Breast epithelium (tissue), 4 donors: ENCODE data around the gene PLCXD3. TPM values are rescaled to one million over a fixed set of nuclear protein-coding genes. Genes with fewer than 3 reads are reported as not detected.

ENCODE experiments used
- DNase-seq, 2 donors: peaks; one replicate each; pipeline ENCODE4 v3.0.0-alpha.2; 2019; ENCODE audit warnings: low spot score in 2 of 2
- H3K27ac ChIP-seq, 2 donors: fragments of 200-600 bp; sonication (generic) in 1 of 2; one replicate each; pipeline ENCODE4 v1.5.1; 2016 to 2019; ENCODE audit warnings: mild to moderate bottlenecking in 1 of 2
- H3K27me3 ChIP-seq, 2 donors: fragments of 200-600 bp; sonication (generic) in 1 of 2; one replicate each; pipeline versions ENCODE4 v1.5.1 to v1.6.0; 2017 to 2019; ENCODE audit warnings: control low read depth in 1 of 2, mild to moderate bottlenecking in 1 of 2
- H3K36me3 ChIP-seq: fragments of 200-600 bp; one replicate; pipeline ENCODE4 v1.5.1; 2019
- H3K4me1 ChIP-seq, 2 donors: fragments of 200-600 bp; sonication (generic); one replicate each; pipeline ENCODE4 v1.5.1; 2016 to 2019; ENCODE audit warnings: control low read depth in 1 of 2
- H3K4me3 ChIP-seq, 3 donors: fragments of 200-600 bp; sonication (generic); 1 replicate in 2 of 3; 2 replicates in 1 of 3; pipeline ENCODE4 v1.5.1; 2016 to 2019; ENCODE audit warnings: mild to moderate bottlenecking in 3 of 3, moderate library complexity in 2 of 3
- H3K9me3 ChIP-seq, 2 donors: fragments of 200-600 bp; sonication (generic) in 1 of 2; one replicate each; pipeline ENCODE4 v1.5.1; 2016 to 2019; ENCODE audit warnings: control low read depth in 1 of 2
- POLR2A ChIP-seq: fragments of 450-650 bp; IDR thresholded peaks from one replicate; pipeline ENCODE4 v1.6.1; 2016; ENCODE audit warnings: antibody characterized with exemption, mild to moderate bottlenecking, moderate library complexity
- POLR2AphosphoS5 ChIP-seq, 3 donors: sonication (generic); formaldehyde crosslinking; IDR thresholded peaks; one replicate each; pipeline ENCODE4 v1.6.1; 2017; ENCODE audit warnings: antibody characterized with exemption in 3 of 3
- intact Hi-C: fragments of 100-400 bp; cut with DNase I; formaldehyde crosslinking; loops from one replicate; pipeline ENCODE4 v1.15.1; 2023; ENCODE audit warnings: low total_unique reads
- total RNA-seq, 3 donors: library from RNA; depleted of rRNA; stranded (reverse); fragments of >200 nt; gene quantifications; one replicate each; pipeline ENCODE4 v1.1.0, GENCODE V29; 2016
- TF ChIP-seq, protein P1 (sequence below), 3 donors: fragments of 450-650 bp; IDR thresholded peaks; one replicate each; pipeline ENCODE4 v1.5.1; 2016 to 2017; ENCODE audit warnings: antibody characterized with exemption in 3 of 3, mild to moderate bottlenecking in 3 of 3, moderate library complexity in 3 of 3

Gene PLCXD3
- total RNA-seq, 3 donors from 2014 or later = 2.0 to 6.6 (median 3.8) TPM

- H3K27ac ChIP-seq = no peak overlapping the region
- intact Hi-C loops = no loop called here
- no peaks in the 10 kb centered on the region for H3K4me1 ChIP-seq
- H3K36me3 ChIP-seq = no peaks in the 10 kb centered on the region
- peaks cover 0 to 7% of the 10 kb centered on the region in 2 donors for H3K9me3 ChIP-seq
- no peak for TF ChIP-seq POLR2AphosphoS5 (IDR thresholded peaks at IDR 0.05)
- TF ChIP-seq, protein P1, sequence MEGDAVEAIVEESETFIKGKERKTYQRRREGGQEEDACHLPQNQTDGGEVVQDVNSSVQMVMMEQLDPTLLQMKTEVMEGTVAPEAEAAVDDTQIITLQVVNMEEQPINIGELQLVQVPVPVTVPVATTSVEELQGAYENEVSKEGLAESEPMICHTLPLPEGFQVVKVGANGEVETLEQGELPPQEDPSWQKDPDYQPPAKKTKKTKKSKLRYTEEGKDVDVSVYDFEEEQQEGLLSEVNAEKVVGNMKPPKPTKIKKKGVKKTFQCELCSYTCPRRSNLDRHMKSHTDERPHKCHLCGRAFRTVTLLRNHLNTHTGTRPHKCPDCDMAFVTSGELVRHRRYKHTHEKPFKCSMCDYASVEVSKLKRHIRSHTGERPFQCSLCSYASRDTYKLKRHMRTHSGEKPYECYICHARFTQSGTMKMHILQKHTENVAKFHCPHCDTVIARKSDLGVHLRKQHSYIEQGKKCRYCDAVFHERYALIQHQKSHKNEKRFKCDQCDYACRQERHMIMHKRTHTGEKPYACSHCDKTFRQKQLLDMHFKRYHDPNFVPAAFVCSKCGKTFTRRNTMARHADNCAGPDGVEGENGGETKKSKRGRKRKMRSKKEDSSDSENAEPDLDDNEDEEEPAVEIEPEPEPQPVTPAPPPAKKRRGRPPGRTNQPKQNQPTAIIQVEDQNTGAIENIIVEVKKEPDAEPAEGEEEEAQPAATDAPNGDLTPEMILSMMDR (IDR thresholded peaks at IDR 0.05) = no peak
- no peak for TF ChIP-seq POLR2A
- H3K27me3 ChIP-seq = no peaks in the 10 kb centered on the region
- no peak overlapping the region for H3K4me3 ChIP-seq
- no peak for DNase-seq
Measured at GRCh38 chr5:41465493-41466171, 44.8 kb downstream of the PLCXD3 start.

GRCh38 chr5:41459557-41459956 lies 50.8 kb downstream of the PLCXD3 start:
- Histone ChIP-seq H3K4me1 (no peaks in the 10 kb centered on the region), H3K27ac (no peak overlapping the region), H3K36me3 (no peaks in the 10 kb centered on the region), H3K9me3 (no peaks in the 10 kb centered on the region), H3K4me3 (no peak overlapping the region), H3K27me3 (no peaks in the 10 kb centered on the region)
- DNase-seq = no peak
- TF ChIP-seq, protein P1 (IDR thresholded peaks at IDR 0.05) = no peak
- TF ChIP-seq POLR2AphosphoS5 (IDR thresholded peaks at IDR 0.05) (no peak), POLR2A (no peak)
- intact Hi-C loops = no loop called here

DNA sequence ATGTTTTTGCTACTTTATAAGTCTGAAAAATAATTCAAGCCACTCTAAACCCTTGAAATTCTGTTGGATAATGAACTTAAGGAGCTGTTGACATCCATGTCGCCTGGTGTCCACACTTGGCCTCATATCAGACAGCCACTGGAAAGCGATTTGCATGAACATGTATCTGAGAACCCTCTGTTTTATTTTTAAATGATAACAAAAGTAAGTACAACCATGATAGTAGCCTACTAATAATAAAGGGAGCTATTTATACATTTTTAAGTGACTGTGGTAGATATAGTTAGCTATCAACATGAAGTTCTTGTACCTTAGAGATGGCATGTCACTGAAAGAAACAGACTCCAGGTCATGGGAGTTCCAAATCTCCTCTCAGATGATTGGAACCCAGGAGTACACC lies 53.3 kb downstream of the PLCXD3 start:
- Histone ChIP-seq H3K27me3 (no peaks in the 10 kb centered on the region), H3K27ac (no peak overlapping the region), H3K9me3 (no peaks in the 10 kb centered on the region), H3K36me3 (no peaks in the 10 kb centered on the region), H3K4me3 (no peak overlapping the region), H3K4me1 (no peaks in the 10 kb centered on the region)
- no peak for DNase-seq
- intact Hi-C loops = no loop called here
- TF ChIP-seq, protein P1 (IDR thresholded peaks at IDR 0.05) = no peak
- TF ChIP-seq POLR2AphosphoS5 (IDR thresholded peaks at IDR 0.05) (no peak), POLR2A (no peak)

DNA sequence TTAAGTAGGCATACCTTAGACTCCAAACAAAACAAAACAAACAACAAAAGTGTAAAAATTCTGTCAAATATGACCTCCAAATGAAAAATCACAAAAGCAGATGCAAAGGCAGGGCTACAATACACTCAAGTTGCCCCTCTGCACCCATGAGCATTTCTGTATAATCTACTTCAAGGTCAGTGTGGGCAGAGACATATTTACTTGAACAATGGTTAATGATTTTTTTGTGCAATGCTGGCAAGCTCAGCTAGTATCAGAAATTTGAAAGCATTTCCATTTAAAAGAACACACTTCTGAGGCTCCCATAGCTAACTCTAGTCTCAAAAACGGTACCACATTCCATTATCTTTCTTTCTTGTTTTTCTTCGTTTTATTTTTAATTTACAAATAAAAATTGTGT lies 57.9 kb downstream of the PLCXD3 start:
- Histone ChIP-seq H3K4me3 (no peak overlapping the region), H3K4me1 (no peaks in the 10 kb centered on the region), H3K27me3 (no peaks in the 10 kb centered on the region), H3K27ac (no peak overlapping the region), H3K9me3 (no peaks in the 10 kb centered on the region), H3K36me3 (no peaks in the 10 kb centered on the region)
- TF ChIP-seq, protein P1 (IDR thresholded peaks at IDR 0.05) = no peak
- TF ChIP-seq POLR2AphosphoS5 (IDR thresholded peaks at IDR 0.05) = no peak
- TF ChIP-seq POLR2A = no peak
- DNase-seq = no peak
- intact Hi-C loops = no loop called here

DNA sequence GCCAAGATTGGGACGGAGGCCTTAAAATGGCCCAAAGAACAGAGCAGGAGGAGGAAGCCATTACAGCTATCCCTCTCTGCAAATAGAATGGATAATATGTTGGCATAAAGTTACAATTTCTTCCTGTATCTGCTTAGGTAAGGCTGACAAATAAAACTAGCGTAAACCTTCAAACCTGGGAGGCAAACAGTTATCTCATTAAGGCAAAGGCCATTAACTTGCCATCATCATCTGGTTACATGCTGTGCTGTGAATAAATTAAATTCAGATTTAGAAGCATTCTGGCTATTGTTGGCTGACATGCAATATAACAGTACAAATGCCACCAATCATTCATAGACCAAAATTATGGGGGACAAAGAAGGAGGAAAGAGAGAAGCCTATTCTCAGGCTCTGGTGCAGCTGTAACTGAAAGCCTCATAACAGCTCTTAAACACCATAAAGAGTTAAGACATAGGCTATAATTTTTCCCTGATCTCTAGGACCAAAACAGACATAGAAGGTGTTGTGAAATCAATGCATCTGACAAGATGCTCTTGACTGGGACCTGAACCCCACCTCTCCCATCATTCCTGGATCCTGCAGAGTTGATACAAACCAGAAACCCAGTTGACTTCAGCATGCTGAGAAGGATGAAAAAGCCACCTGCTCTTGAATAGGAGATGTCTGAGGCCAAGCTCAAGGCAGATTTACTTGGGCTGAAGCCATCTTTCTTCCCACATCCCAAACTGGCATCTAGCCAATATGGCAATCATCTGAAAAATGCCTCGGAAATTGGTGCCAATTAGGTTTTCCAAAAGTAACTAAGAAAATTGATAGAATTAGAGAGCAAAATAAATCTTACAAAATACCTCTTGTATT lies 62.5 kb downstream of the PLCXD3 start:
- Histone ChIP-seq H3K27ac (no peak overlapping the region), H3K36me3 (no peaks in the 10 kb centered on the region), H3K4me1 (no peaks in the 10 kb centered on the region), H3K9me3 (no peaks in the 10 kb centered on the region), H3K4me3 (no peak overlapping the region), H3K27me3 (no peaks in the 10 kb centered on the region)
- TF ChIP-seq POLR2AphosphoS5 (IDR thresholded peaks at IDR 0.05) = no peak
- TF ChIP-seq, protein P1 (IDR thresholded peaks at IDR 0.05) = no peak
- no peak for TF ChIP-seq POLR2A
- intact Hi-C loops = no loop called here
- DNase-seq = no peak
